Right cardiac atrium (tissue), 5 donors: ENCODE measurements around the gene MYORG. TPM values are rescaled to one million over a fixed set of nuclear protein-coding genes. Genes with fewer than 3 reads are reported as not detected.

ENCODE experiments used
- ATAC-seq, 2 donors: fragments of 200-7000 bp; cut with Tn5 transposase; one replicate each; pipeline versions ENCODE4 v1.8.0 to v1.9.1; 2020; ENCODE audit warnings: moderate library complexity in 2 of 2, mild to moderate bottlenecking in 1 of 2
- DNase-seq, 3 donors: peaks; one replicate each; pipeline ENCODE4 v3.0.0-alpha.2; 2020
- H3K27ac ChIP-seq: one replicate; pipeline ENCODE4 v1.5.1; 2013; ENCODE audit warnings: mild to moderate bottlenecking, low read length, control low read depth, moderate library complexity
- H3K27me3 ChIP-seq: one replicate; pipeline ENCODE4 v1.6.1; 2013; ENCODE audit not compliant: control insufficient read depth, insufficient read depth
- H3K4me1 ChIP-seq: one replicate; pipeline ENCODE4 v1.6.1; 2013; ENCODE audit warnings: low read length; ENCODE audit not compliant: control insufficient read depth, insufficient read depth
- H3K4me3 ChIP-seq: one replicate; pipeline ENCODE4 v1.5.1; 2013; ENCODE audit warnings: low read length, control low read depth
- H3K9me3 ChIP-seq: one replicate; pipeline ENCODE4 v1.6.1; 2013; ENCODE audit warnings: low read length; ENCODE audit not compliant: control insufficient read depth
- WGBS: extraction: QIAGEN DNeasy Blood & Tissue Kit; methylation state at CpG from one replicate; pipeline ENCODE4 v1.1.7; 2013; 5-methylcytosine and 5-hydroxymethylcytosine counted together
- intact Hi-C, 4 donors: fragments of 100-400 bp; cut with DNase I; formaldehyde crosslinking; loops; one replicate each; pipeline versions ENCODE4 v1.11.0 to v1.14.0; 2022 to 2023
- polyA plus RNA-seq: library from polyadenylated mRNA; stranded (reverse); fragments of 200-250 nt; gene quantifications from one replicate; pipeline ENCODE4 v1.2.3, GENCODE V29; 2013
- total RNA-seq, 4 donors: library from RNA; stranded (reverse); fragmentation: NEBNext Ultra II Directional; extraction: Animal tissue kit (Norgen Biotek cat#: 25700); gene quantifications; one replicate each; pipeline ENCODE4 v1.2.1, GENCODE V29; 2021
- donor health status: healthy with polysubstance abuse.
- donor health status: DM: no; HTN: yes; CAD: no.
- donor health status: DM: no; HTN: no; CAD: no.
- donor health status: DM: no; HTN: yes; CAD: no; lungs with severe emphysema.
- donor health status: DM: yes; HTN: yes; CAD: no.

MYORG gene
- total and polyA plus RNA-seq, 5 donors: 1.9 to 5.2 (median 4.8) TPM

- Histone ChIP-seq H3K9me3 (no peaks in the 10 kb centered on the region), H3K4me3 (no peak overlapping the region), H3K4me1 (no peaks in the 10 kb centered on the region), H3K27ac (no peak overlapping the region), H3K27me3 (no peaks in the 10 kb centered on the region)
- peak; percentile 56 to 85 (median 82) for DNase-seq
- peak in 1 of 2 donors; percentile 60 for ATAC-seq
- intact Hi-C loops: loop anchor here in 3 of 4 donors (5.0 to 10.0 kb wide), 5 partner anchors 94 to 191 kb away; no protein-coding TSS in a partner anchor
Observed at GRCh38 chr9:34403554-34404380, 27.1 kb upstream of the MYORG start.

- H3K4me1 ChIP-seq: no peaks in the 10 kb centered on the region
- intact Hi-C loops: loop anchor here in 3 of 4 donors (5.0 to 10.0 kb wide), 5 partner anchors 96 to 194 kb away; no protein-coding TSS in a partner anchor
- ATAC-seq: no peak
- no peaks in the 10 kb centered on the region for H3K9me3 ChIP-seq
- no peaks in the 10 kb centered on the region for H3K27me3 ChIP-seq
- H3K4me3 ChIP-seq: no peak overlapping the region
- WGBS: 84% methylated on average over 40 of the region's 40 CpGs
- no peak for DNase-seq
- H3K27ac ChIP-seq: no peak overlapping the region
Observed at GRCh38 chr9:34400686-34401602, 24.2 kb upstream of the MYORG start.

GRCh38 chr9:34400275-34400674, 23.6 kb upstream of the MYORG start:
- WGBS: 69% methylated on average over 12 of the region's 12 CpGs
- DNase-seq: no peak
- intact Hi-C loops: loop anchor here in 3 of 4 donors (5.0 to 10.0 kb wide), 5 partner anchors 97 to 195 kb away; no protein-coding TSS in a partner anchor
- H3K27me3 ChIP-seq: no peaks in the 10 kb centered on the region
- ATAC-seq: no peak
- H3K4me3 ChIP-seq: no peak overlapping the region
- no peaks in the 10 kb centered on the region for H3K9me3 ChIP-seq
- H3K27ac ChIP-seq: no peak overlapping the region
- no peaks in the 10 kb centered on the region for H3K4me1 ChIP-seq

GRCh38 chr9:34399729-34400128, 23.0 kb upstream of the MYORG start:
- no peaks in the 10 kb centered on the region for H3K4me1 ChIP-seq
- H3K27ac ChIP-seq: no peak overlapping the region
- H3K4me3 ChIP-seq: no peak overlapping the region
- intact Hi-C loops: loop anchor here in 3 of 4 donors (5.0 to 10.0 kb wide), 5 partner anchors 98 to 195 kb away; no protein-coding TSS in a partner anchor
- 86% methylated on average over 4 of the region's 4 CpGs for WGBS
- no peak for ATAC-seq
- no peak for DNase-seq
- H3K27me3 ChIP-seq: no peaks in the 10 kb centered on the region
- no peaks in the 10 kb centered on the region for H3K9me3 ChIP-seq

GRCh38 chr9:34398875-34399274, 22.2 kb upstream of the MYORG start:
- 97% methylated on average over 1 of the region's 1 CpG for WGBS
- intact Hi-C loops: no loop called here

GRCh38 chr9:34396276-34397214, 19.8 kb upstream of the MYORG start:
- no peak overlapping the region for H3K4me3 ChIP-seq
- H3K4me1 ChIP-seq: no peaks in the 10 kb centered on the region
- H3K27ac ChIP-seq: no peak overlapping the region
- intact Hi-C loops: no loop called here
- no peaks in the 10 kb centered on the region for H3K27me3 ChIP-seq
- DNase-seq: no peak
- no peaks in the 10 kb centered on the region for H3K9me3 ChIP-seq
- WGBS: 69% methylated on average over 7 of the region's 7 CpGs
- no peak for ATAC-seq

More at GRCh38 chr9:34398875-34399274, 22.2 kb upstream of the MYORG start:
- no peak overlapping the region for H3K27ac ChIP-seq
- no peaks in the 10 kb centered on the region for H3K9me3 ChIP-seq
- DNase-seq (no peak), ATAC-seq (no peak)
- no peak overlapping the region for H3K4me3 ChIP-seq
- H3K4me1 ChIP-seq: no peaks in the 10 kb centered on the region
- H3K27me3 ChIP-seq: no peaks in the 10 kb centered on the region

GRCh38 chr9:34392511-34392910, 15.8 kb upstream of the MYORG start:
- Histone ChIP-seq H3K4me1 (no peaks in the 10 kb centered on the region), H3K27ac (peak overlapping the region; percentile 21), H3K27me3 (no peaks in the 10 kb centered on the region), H3K9me3 (no peaks in the 10 kb centered on the region), H3K4me3 (no peak overlapping the region)
- WGBS: 49% methylated on average over 1 of the region's 1 CpG
- DNase-seq: no peak
- no peak for ATAC-seq
- intact Hi-C loops: no loop called here

GRCh38 chr9:34387239-34387638, 10.5 kb upstream of the MYORG start:
- Histone ChIP-seq H3K4me3 (no peak overlapping the region), H3K4me1 (no peaks in the 10 kb centered on the region), H3K9me3 (no peaks in the 10 kb centered on the region), H3K27me3 (no peaks in the 10 kb centered on the region), H3K27ac (no peak overlapping the region)
- intact Hi-C loops: no loop called here
- WGBS: 79% methylated on average over 4 of the region's 4 CpGs
- ATAC-seq: no peak
- DNase-seq: no peak

GRCh38 chr9:34386656-34387055, 10.0 kb upstream of the MYORG start:
- Histone ChIP-seq H3K4me1 (no peaks in the 10 kb centered on the region), H3K27me3 (no peaks in the 10 kb centered on the region), H3K9me3 (no peaks in the 10 kb centered on the region), H3K4me3 (no peak overlapping the region), H3K27ac (no peak overlapping the region)
- WGBS: 86% methylated on average over 3 of the region's 3 CpGs
- ATAC-seq (no peak), DNase-seq (no peak)
- intact Hi-C loops: no loop called here

- 95% methylated on average over 6 of the region's 6 CpGs for WGBS
- intact Hi-C loops: no loop called here
- Histone ChIP-seq H3K4me3 (no peak overlapping the region), H3K4me1 (no peaks in the 10 kb centered on the region), H3K27me3 (no peaks in the 10 kb centered on the region), H3K27ac (no peak overlapping the region), H3K9me3 (no peaks in the 10 kb centered on the region)
- DNase-seq (no peak), ATAC-seq (no peak)
Observed at GRCh38 chr9:34385561-34386230, 9.0 kb upstream of the MYORG start.
